ENCODE data around the gene RNF114.
"Not testable (repeated sequence)": the region's sequence is repeated elsewhere in the genome, so short reads cannot be mapped to it uniquely, and the experiment has no call there.

RNF114 gene

GRCh38 chr20:49928411-49929141 is 7.6 kb upstream of the RNF114 start:
- DNase-seq = peak; percentile 72

GRCh38 chr20:49929142-49929494 is 7.1 kb upstream of the RNF114 start:
- DNase-seq = no peak

GRCh38 chr20:49935746-49936152 is 448 bp upstream of the RNF114 start:
- DNase-seq = no peak

DNA sequence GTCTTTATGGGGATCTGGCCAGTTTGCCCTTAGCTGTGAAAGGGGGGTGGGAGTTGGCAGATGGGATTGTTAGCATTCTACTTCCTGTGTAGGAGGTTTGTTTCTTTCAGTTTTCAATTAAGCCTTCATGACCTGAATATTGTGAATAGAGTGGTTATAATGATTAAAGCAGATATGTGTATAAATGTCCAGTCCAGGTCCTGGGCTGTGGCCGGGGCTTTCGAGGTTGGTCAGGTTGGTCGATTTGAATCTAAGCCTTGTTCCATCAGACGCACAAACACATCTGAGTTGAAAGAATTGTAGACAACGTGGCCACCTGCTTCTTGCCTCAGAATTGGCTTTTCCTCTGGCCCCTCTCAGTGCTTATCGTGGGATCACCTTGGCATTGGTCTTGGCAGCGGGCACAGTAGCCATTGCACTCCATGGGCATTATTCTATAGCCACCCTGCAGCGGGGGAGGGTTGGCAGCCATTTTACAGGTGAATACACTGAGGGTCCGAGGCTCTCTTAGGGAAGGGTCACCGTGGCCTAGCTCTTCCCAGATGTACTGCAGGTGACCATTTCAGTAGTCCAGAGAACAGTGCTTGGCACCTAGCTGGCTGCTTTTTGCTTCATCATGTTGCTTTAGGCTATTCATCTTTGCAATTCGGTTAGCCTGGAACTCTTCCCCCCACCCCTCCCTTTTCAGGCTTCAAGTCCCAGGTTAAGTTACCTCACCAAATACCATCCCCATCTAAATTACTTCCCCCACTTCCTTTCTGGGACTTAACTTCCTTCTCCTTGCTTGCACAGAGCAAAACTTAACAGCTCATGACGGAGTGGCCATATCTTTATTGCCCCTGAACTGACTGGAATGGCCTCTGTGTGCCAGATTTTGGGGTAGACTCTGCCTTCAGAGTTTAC is 1.1 kb downstream of the RNF114 start:
- DNase-seq = no peak

- DNase-seq = peak; percentile 33
These were observed 2.3 kb downstream of the RNF114 start for GRCh38 chr20:49938173-49939163.

GRCh38 chr20:49941456-49941855 is 5.3 kb downstream of the RNF114 start:
- DNase-seq = no peak

- DNase-seq = no peak
These were observed 6.1 kb downstream of the RNF114 start for GRCh38 chr20:49942303-49942702.

DNA sequence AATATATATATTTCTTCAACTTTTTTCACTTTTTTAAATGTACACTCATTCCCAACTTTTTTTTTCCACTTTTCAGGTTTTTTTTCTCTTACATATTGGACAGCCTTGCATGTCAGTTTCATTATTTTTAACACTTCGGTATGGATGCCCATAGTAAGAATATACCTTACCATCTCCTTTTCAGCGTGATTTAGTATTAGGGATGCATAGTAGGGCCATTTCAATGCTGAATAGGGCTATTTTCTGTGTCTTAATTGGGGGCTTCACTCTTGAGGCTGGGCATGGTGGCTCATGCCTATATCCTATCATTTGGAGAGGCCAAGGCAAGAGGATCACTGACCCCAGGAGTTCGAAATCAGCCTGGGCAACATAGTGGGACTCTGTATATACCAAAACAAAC is 6.7 kb downstream of the RNF114 start:
- DNase-seq = no peak

DNA sequence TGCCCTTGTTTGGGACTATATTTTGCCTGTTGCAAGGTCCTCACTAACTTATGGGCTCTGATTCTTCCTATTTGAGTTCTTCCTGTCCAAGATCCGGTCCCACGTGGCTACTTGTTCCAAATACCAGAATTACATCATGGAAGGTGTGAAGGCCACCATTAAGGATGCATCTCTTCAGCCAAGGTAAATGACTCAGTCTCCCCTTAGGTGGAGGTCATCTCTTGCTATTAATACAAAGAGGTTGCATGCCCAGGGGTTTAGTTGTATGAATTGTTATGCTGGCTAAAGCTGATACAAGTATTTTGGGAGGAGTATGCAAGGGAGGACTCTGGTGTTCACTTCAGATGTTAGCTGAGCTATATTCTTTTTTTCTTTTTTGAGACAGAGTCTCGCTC is 9.1 kb downstream of the RNF114 start:
- no peak for DNase-seq

- no peak for DNase-seq
These were observed 9.7 kb downstream of the RNF114 start for GRCh38 chr20:49945701-49946477.

DNA sequence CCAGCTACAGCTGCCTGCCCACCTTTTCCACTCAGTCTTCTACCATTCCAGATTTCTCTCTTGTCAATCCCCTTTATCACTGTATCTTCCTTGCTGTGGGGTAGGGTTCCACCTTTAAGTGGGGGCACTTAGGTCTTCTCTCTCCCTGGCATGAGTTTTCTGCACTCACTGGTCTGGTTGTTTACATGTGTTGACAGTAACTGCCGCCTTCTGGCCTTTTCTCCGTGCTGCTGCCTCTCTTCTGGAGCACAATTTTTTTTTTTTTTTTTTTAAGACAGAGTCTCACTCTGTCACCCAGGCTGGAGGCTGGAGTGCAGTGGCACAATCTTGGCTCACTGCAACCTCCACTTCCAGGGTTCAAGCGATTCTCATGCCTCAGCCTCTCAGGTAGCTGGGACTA is 12.0 kb downstream of the RNF114 start:
- no peak for DNase-seq

DNA sequence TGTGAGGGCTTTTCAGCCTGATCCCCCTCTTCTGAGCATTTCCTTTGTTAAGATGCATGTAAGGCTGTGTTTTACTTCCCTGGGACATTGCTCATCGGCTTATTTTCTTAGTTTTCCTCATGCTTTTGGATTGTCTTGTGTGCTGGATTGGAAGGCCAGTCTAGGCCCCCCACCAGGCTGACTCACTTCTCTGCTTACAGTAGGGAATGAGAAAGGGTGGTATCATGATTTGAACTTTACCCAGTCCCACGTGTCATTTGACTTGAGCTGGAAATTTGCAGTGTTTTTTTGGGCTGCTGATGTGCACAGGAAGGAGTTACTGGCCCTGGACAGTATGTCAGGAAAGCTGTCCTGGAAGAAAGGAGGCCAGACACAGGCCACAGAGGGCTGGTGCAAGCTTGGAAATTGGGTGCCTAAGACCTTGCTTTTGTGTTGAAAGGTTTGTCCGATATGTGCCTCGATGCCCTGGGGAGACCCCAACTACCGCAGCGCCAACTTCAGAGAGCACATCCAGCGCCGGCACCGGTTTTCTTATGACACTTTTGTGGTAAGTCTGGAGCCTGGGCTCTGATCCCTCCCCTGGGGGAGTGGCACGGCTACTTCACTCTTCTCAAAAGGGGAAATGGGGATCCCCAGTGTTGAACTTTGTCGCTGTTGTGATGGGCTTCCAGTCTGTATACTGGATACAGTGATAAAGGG is 12.8 kb downstream of the RNF114 start:
- DNase-seq = peak; percentile 80

DNA sequence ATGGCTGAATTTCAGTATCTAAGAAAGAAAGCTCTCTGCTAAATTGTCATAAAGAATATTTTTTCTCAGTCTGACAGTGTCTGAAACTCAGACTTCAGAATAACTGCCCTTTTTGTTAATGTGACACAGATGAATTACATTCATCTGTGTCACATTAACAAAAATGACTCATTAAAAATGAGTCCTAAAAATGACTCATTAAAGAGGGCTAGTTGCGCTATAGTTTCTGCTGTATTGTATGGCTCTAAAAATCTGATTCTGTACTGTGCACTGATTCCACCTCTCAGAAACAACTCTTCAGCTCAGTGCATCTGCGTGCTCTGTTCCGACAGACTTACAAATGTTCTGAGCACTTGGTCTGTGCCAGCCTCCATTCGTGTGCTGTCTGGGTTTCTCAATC is 15.0 kb downstream of the RNF114 start:
- DNase-seq = peak; percentile 47

- DNase-seq = no peak
These were observed 19.0 kb downstream of the RNF114 start for GRCh38 chr20:49955167-49955566.

DNA sequence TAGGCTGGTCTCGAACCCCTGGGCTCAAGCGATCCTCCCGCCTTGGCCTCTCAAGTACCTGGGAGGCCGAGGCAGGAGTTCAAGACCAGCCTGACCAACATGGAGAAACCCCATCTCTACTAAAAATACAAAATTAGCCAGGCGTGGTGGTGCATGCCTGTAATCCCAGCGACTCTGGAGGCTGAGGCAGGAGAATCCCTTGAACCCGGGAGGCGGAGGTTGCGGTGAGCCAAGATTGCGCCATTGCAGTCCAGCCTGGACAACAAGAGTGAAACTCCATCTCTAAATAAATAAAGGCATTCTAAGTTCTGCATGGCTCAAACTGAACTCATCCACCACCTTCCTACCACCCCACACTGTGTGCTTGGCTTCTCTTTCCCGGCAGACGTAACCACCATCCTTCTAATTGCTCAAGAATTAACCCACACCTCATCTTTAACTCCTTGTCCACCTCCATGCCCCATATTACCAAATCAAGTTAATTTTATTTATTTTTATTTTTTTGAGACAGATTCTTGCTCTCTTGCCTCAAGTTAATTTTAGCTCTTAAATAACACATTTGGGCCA is 19.7 kb downstream of the RNF114 start:
- not testable (repeated sequence) for DNase-seq

- no peak for DNase-seq
These were observed 20.5 kb downstream of the RNF114 start for GRCh38 chr20:49956689-49957088.

- not testable (repeated sequence) for DNase-seq
These were observed 21.1 kb downstream of the RNF114 start for GRCh38 chr20:49957089-49957938.

DNA sequence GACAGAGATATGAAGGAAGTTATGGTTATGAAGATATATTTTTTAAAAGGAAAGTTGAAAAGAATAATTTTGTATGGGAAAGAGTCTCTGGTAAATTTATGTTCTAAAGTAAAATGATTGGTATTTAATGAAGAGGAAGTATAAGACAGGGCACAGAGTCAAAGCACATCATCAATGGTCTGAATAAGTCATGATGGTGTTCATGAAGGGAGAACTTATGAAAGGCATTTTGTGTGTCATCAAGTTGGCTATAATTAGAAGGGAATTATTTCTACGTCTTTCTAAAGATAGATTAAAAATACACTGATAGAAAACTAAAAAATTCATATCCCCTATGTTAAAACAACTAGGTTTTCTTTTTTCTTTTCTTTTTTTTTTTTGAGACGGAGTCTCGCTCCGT is 25.2 kb downstream of the RNF114 start:
- DNase-seq = no peak

GRCh38 chr20:49964964-49965780 is 29.0 kb downstream of the RNF114 start:
- DNase-seq = no peak
